ENCODE data around the gene GPC6.

The GPC6 gene

DNA sequence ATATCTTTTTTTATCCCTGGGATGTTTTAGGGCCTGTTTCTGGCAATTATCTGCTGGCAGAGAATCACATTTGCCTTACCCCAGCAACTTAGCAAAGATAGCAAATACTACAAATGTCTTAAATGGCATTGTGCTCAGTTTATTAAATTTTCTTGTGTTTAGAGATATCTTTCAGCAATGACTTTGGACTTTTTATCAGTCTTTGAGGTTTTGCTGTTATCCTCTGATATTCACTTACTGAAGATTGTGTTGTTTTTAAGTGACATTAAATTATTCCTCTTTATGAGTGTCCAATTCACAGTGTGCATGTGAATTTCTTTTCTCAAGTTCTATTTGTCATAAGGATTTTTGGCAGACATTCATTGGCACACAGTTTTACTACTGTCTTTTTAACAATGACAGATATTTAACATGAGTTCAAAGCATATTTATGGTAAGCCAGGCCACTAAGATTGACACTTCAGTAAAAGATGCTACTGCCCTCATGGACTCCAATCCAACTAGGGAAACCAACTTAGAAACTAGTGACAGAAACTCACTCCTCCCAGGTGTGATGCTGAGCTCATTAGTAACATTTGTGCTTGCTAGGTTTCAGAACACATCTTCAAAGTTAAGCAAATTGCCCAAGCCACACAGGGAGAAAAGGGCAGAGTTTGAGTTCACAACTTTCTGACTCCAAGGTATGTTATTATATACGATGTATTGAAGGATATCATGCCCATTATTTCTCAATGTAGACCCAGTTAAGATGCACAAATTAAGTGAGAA lies 481.9 kb downstream of the GPC6 start:
- DNase-seq, result no peak

- DNase-seq, result no peak
Observed at GRCh38 chr13:93709506-93710244, 483.1 kb downstream of the GPC6 start.

- no peak for DNase-seq
Observed at GRCh38 chr13:93714171-93714570, 487.6 kb downstream of the GPC6 start.

DNA sequence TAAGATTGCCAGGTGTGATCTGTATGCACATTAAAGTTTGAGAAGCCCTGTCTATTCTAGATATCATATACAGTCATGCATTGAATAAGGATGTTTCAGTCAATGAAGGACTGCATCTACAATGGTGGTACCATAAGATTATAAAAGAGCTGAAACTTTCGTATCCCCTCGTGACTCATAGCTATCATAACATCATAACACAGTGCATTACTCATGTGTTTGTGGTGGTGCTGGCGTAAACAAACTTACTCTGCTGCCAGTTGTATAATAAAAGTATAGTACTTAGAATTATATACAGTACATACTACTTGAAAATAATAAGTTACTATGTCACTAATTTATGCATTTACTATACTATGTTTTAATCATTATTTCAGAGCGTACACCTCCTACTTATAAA lies 489.3 kb downstream of the GPC6 start:
- DNase-seq, result no peak

DNA sequence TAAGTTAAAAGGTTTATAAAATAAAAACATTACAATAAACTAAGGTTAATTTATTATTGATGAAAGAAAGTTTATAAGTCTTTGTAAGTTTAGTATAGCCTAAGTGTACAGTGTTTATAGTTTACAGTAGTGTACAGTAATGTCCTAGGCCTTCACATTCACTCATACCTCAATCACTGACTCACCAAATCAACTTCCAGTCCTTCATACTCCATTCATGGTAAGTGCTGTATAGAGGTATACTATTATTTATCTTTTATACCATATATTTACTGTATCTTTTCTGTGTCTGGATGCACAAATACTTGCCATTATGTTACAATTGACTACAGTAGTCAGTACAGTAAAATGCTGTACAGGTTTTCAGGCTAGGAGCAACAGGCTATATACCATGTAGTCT lies 490.0 kb downstream of the GPC6 start:
- DNase-seq, result no peak

DNA sequence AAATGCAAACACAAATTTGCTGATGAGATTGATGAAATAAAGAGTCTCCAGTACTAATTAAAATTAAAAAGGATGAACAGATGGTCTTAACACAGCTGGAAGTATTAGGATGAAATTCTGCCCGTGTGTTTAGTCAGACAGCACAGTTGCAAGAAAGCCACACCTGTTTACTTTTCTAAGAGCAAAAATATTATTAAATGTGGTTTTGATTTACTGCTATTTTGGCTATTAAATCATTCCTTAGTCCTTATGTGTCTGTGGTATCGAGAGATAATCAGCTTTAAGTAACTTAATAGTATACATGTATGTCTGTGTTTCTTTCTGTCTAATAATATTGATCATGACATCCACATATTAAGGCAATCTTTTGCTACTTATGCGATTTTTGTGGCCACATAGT lies 494.9 kb downstream of the GPC6 start:
- no peak for DNase-seq

DNA sequence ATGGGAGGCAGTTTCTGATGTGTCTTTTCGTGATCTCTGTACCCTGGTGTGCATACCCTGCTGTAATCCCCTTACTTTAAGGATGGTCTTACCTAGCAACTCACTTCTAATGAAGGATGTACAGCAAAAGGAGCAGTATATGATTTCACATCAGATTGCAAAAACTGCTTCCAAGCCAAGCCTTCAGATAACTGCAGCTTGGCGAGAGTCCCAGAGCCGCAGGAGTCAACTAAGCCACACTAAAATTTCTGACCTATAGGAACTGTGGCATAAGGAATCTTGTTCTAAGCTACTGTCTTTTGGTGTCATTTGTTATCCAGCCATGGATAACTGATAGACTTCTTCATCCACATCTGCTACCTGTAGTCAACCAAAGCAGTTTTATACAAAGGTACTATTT lies 496.7 kb downstream of the GPC6 start:
- DNase-seq, result no peak

DNA sequence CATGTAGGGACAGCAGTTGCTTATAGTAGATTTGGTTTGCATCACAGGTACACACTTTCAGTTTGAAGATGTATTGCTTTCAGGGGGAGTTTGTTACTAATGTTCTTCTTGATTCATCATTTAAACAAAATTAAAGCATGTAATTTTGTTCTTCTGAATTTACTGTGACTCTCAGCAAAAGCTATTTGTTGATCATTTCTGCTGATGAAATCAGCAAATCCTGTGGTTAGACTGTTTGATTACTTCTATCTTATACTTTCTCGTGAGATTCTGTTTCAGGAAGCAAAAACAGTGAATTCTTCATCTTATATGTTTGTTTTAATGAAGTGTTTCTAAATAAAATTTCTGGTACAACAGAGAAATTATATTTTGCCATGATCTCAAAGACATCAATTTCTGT lies 497.6 kb downstream of the GPC6 start:
- DNase-seq, result no peak

DNA sequence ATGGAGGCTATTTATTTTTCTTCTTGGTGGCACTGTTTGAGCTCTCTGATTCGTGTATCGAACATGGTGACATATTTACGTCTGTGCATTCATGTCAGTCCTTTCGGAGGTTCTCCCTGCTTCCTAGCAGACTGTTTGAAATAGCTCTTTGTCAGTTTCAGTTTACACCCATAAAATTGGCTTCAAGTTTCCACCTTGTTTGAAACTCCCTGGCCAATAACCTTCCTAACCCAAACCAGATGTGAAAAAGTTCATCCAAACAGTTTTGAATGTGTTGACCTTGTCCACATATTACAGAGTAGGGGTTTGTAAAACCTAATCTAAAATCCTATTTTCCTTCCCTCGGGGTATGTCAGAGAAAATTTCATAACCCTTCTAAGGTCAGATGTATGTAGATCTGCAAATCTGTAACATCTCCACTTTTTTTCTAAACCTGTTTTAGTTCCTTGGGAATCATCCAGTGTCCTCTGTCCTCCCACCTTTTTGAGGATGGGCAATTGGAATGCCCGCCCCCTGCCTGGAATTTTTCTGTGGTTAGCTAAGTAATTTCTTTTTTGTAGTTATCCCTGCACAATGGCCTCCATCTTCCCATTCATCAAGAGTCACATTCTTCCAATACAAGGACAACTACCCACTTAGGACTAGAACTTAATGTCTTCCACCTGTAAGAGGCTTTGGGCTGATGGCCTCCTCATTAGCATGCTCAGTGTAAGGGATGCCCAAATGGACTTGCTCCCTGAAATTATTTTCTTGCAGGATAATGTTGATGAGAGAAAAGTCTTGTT lies 499.8 kb downstream of the GPC6 start:
- DNase-seq, result no peak

- peak; percentile 52 for DNase-seq
Observed at GRCh38 chr13:93727211-93728141, 500.9 kb downstream of the GPC6 start.

GRCh38 chr13:93729383-93729782 lies 502.8 kb downstream of the GPC6 start:
- DNase-seq, result no peak

GRCh38 chr13:93730780-93731179 lies 504.2 kb downstream of the GPC6 start:
- no peak for DNase-seq

GRCh38 chr13:93732186-93732585 lies 505.6 kb downstream of the GPC6 start:
- no peak for DNase-seq

DNA sequence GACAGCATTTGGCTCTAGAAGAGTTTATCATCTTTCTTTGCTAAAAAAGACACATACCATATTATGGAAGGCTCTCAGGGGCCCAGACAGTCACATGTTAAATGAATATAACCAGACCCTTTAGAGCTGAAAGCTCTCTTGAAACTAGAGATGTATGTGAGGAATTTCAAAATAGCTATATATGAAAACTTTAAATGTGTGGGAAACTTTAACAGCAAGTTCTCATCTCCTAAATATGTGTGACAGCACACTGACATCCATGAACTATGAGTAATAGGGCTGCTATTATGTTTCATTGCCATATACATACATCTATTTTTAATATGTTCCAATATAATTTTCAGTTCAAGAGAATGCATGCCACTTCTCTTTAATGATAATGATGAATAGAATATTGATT lies 509.5 kb downstream of the GPC6 start:
- DNase-seq, result no peak

- no peak for DNase-seq
Observed at GRCh38 chr13:93736909-93737308, 510.3 kb downstream of the GPC6 start.

GRCh38 chr13:93740334-93740733 lies 513.7 kb downstream of the GPC6 start:
- no peak for DNase-seq

DNA sequence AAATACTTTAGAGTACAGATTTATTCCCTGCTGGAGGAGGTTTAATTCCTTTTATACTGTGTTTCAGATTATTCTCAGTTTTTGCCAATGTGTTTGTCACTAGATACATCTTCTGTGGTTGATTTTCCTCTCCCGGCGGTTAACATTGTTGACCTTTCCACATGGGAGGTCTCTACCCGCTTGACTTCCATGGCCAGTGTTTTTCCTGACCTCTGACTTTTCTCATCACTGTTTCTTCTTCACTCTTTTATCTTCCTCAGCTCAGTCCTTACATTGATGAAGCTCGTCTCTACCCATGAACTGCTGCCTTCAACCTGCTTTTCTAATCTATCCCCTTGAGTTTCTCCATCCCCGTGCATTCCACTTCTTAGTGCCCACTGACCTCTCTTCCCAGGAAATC lies 517.4 kb downstream of the GPC6 start:
- DNase-seq, result no peak

GRCh38 chr13:93744886-93745285 lies 518.3 kb downstream of the GPC6 start:
- no peak for DNase-seq

DNA sequence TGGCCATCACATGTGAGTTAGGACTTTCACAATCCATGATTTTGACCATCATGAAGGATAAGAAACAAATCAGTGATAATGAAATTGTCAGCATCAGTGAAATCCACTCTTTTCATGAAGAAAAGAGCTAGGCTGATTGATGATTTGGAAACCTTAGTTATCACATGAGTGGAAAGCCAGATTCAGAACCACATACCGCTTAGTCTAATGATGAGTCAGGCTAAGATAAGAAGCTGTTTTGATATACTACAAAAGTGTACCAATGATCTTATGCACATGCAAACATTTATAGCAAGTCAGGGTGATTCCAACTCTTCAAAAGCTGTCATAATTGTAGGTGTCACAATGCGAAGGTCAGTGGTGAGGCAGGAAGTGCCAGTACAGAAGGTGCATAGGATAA lies 519.3 kb downstream of the GPC6 start:
- DNase-seq, result no peak

- no peak for DNase-seq
Observed at GRCh38 chr13:93746589-93746988, 520.0 kb downstream of the GPC6 start.

GRCh38 chr13:93750676-93751075 lies 524.1 kb downstream of the GPC6 start:
- no peak for DNase-seq

- DNase-seq, result no peak
Observed at GRCh38 chr13:93751117-93751516, 524.5 kb downstream of the GPC6 start.

DNA sequence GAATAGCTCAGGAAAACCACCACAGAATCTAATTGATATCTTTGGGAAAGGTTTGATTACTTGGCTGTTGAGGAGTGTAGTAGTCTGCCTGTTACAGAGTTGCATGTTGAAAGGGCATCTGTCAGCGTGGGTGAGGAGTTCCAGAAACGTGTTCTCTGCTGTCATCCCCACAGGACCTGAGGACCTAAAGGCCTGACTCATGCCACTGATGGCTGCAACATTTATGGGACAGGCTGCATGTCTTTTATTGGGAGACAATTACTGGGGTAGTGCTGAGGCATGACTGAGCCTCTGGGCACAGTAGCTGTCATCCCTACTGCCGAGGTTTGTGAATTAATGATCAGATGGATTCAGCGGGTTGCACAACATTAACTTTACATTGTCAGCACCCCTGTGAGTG lies 525.9 kb downstream of the GPC6 start:
- peak; percentile 26 for DNase-seq

Data from T1000 (cell line).